Effector memory CD4-positive, alpha-beta T cell (primary cell): ENCODE measurements around the gene MCF2L.

Source experiments
- DNase-seq, 3 donors: peaks; one replicate each; pipeline ENCODE4 v3.0.0-alpha.2; 2020
- H3K27ac ChIP-seq: 2 replicates; pipeline ENCODE4 v1.7.0; 2013; ENCODE audit warnings: mild to moderate bottlenecking, low read length, moderate library complexity; ENCODE audit not compliant: insufficient read depth, poor library complexity, severe bottlenecking
- H3K27me3 ChIP-seq: replicated peaks from 2 replicates; pipeline ENCODE4 v1.7.0; 2013; ENCODE audit warnings: mild to moderate bottlenecking, low read length; ENCODE audit not compliant: insufficient read depth, control insufficient read depth, poor library complexity, severe bottlenecking
- H3K36me3 ChIP-seq: 2 replicates; pipeline ENCODE4 v1.7.0; 2013; ENCODE audit warnings: mild to moderate bottlenecking, low read length, moderate library complexity; ENCODE audit not compliant: control insufficient read depth, insufficient read depth
- H3K4me1 ChIP-seq: 2 replicates; pipeline ENCODE4 v1.7.0; 2013; ENCODE audit warnings: low read length, mild to moderate bottlenecking; ENCODE audit not compliant: control insufficient read depth, insufficient read depth, poor library complexity, severe bottlenecking
- H3K4me3 ChIP-seq: 2 replicates; pipeline ENCODE4 v1.7.0; 2013; ENCODE audit warnings: low read length, low read depth, mild to moderate bottlenecking; ENCODE audit not compliant: insufficient read depth, poor library complexity, severe bottlenecking
- H3K9me3 ChIP-seq: 2 replicates; pipeline ENCODE4 v1.7.0; 2013; ENCODE audit warnings: mild to moderate bottlenecking, low read length, moderate library complexity; ENCODE audit not compliant: control insufficient read depth

Gene MCF2L

DNA sequence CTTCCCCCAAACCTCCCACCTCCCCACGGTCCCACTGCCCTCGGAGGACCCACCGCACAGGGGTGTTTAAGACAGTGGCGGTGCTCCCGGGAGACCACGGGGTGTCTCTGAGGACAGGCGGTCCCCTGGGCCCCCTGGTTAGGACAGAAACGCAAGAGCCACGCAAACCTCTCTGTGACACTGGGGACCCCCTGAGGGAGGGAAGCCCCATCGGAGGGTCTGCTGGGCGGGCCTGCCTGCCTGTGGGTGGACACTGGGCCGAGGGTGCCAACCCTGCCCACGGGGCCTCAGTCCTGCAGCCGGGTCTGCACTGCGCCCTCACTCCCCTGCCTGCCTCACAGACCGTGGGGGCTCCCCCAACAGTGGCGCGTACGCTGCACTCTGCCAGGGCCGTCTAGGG, 17.5 kb downstream of the MCF2L start:
- Histone ChIP-seq H3K4me1 (no peaks in the 10 kb centered on the region), H3K36me3 (no peaks in the 10 kb centered on the region), H3K4me3 (no peak overlapping the region), H3K27me3 (no peaks in the 10 kb centered on the region), H3K27ac (no peak overlapping the region), H3K9me3 (no peaks in the 10 kb centered on the region)
- DNase-seq = no peak

DNA sequence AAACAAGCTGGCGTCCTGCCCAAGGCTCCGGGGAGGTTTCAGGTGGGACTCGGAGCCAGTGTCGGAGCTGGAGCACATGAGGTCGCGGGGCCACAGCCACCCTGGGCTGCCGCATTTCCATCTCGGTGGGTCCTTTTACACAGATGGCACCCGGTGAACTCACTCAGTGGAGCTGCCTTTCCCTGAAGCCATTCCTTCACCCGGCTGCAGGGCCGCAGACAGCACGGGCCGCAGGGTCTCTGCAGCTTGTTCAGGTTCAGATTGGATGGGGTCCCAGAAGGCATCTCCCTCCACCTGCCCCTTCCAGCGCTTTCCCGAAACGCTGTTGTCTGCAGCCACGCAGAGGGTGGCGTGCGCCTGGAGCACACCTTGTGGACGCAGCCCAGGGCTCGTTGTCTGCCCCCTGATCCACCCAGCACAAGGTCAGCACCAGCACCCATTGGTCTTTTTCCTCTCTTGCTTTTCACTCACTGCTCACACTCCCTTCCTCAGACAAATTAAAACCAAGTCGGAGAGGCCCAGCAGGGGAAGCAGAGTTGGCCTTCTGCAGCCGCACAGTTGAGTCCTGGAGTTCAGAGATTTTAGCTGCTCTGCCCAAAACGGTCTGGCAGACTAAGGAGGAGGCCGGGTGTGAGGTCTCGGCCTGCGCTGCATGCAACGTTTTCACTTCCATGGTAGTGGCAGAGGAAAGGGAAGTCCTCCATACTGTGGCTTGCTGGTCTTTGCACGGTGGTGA, 18.1 kb downstream of the MCF2L start:
- Histone ChIP-seq H3K36me3 (no peaks in the 10 kb centered on the region), H3K4me1 (no peaks in the 10 kb centered on the region), H3K27ac (no peak overlapping the region), H3K27me3 (no peaks in the 10 kb centered on the region), H3K4me3 (no peak overlapping the region), H3K9me3 (no peaks in the 10 kb centered on the region)
- no peak for DNase-seq

DNA sequence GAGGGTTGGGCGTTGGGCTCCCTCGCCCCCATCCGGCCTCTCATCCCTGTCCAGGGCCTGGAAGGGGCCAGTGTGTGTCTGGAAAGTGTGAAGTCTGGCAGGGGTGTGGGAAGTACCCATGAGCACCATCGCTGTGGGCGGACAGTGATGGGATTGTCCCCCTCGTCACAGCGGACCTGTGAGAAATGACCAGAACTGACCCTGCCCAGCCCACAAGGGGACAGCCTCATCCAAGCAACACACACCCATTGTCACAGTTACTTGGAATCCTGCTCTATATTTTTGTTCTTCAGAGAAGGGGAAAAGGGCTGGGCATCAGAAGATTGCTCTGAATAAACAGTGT, 18.6 kb downstream of the MCF2L start:
- Histone ChIP-seq H3K4me1 (no peaks in the 10 kb centered on the region), H3K9me3 (no peaks in the 10 kb centered on the region), H3K27ac (no peak overlapping the region), H3K4me3 (no peak overlapping the region), H3K36me3 (no peaks in the 10 kb centered on the region), H3K27me3 (no peaks in the 10 kb centered on the region)
- DNase-seq = no peak

DNA sequence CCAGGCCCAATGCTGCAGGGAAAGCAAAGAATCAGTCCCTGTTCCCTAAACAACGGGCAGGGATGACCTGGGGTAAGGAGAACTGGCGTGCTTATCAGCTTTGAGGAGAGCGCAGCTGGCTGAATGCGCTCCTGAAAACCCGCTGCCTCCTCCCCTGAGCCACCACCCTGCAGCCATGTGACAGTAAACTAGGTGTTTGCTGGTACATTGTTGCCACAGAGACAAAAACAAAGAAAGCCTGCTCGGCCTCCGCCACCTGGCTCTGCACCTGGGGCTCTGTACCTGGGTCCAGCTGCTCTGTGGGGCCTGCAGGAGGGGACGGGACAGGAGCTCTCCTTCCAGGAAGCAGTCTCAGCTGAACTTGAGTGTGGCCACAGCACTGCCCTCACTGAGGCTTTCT, 21.8 kb downstream of the MCF2L start:
- DNase-seq = no peak
- no peaks in the 10 kb centered on the region for H3K27me3 ChIP-seq
- no peaks in the 10 kb centered on the region for H3K4me1 ChIP-seq
- no peak overlapping the region for H3K27ac ChIP-seq
- no peaks in the 10 kb centered on the region for H3K36me3 ChIP-seq
- no peaks in the 10 kb centered on the region for H3K9me3 ChIP-seq
- no peak overlapping the region for H3K4me3 ChIP-seq

DNA sequence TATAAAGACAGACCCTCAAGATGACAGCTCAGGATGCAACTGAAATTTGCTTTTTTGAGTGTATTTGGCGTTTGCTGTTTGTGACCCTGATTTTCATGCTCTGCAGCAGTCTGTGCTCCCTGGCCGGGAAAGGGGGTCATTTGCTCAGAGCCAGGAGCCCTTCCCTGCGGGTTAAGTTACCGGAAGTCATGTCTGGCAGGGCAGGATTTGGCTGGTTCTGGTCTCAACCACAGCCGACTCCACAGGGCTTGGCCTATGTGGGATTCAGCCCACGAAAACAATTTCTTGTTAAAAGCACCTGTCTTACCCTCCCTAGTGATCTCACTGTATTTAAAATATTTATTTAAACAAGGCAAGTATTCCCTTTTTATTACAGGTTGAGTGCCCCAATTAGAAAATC, 22.6 kb downstream of the MCF2L start:
- no peaks in the 10 kb centered on the region for H3K9me3 ChIP-seq
- no peak overlapping the region for H3K4me3 ChIP-seq

DNA sequence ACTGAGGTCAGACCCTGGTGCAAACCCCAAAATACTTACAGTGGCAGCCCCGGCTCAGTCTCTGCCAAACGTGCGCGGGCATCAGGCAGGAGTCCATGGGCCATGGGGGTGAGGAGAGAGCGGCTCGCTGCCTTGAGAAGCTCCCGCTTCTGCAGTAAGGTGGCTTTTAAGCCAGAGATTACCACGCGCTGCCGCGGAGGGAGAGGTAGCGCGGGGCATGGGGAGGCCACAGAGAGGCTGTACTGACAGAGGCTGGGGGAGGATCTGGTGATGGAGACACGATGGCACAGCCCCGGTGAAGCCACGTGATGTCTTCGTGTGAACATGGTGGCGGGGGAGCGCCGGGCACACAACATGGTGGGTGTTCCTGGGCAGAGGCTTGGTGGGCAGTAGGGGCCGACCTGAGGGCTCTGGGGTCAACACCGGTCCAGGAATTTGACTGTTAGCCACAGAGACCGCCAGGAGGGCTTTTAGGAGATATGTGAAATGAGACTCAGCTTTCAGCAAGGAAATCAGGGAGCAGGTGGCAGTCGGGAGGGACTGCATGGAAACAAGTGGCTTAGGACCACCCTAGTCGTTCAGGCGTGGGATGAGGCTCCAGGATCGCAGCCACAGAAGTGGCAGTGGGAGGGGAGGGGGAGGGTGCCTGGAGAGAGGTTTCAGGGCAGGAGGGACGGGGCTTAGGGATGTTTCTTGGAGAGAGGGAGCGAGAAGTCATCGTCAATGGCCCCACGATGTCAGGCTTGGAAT, 24.1 kb downstream of the MCF2L start:
- DNase-seq = no peak

More for the DNA sequence above, 22.6 kb downstream of the MCF2L start:
- H3K4me1 ChIP-seq = no peaks in the 10 kb centered on the region
- H3K36me3 ChIP-seq = no peaks in the 10 kb centered on the region
- no peaks in the 10 kb centered on the region for H3K27me3 ChIP-seq
- no peak overlapping the region for H3K27ac ChIP-seq
- DNase-seq = no peak

DNA sequence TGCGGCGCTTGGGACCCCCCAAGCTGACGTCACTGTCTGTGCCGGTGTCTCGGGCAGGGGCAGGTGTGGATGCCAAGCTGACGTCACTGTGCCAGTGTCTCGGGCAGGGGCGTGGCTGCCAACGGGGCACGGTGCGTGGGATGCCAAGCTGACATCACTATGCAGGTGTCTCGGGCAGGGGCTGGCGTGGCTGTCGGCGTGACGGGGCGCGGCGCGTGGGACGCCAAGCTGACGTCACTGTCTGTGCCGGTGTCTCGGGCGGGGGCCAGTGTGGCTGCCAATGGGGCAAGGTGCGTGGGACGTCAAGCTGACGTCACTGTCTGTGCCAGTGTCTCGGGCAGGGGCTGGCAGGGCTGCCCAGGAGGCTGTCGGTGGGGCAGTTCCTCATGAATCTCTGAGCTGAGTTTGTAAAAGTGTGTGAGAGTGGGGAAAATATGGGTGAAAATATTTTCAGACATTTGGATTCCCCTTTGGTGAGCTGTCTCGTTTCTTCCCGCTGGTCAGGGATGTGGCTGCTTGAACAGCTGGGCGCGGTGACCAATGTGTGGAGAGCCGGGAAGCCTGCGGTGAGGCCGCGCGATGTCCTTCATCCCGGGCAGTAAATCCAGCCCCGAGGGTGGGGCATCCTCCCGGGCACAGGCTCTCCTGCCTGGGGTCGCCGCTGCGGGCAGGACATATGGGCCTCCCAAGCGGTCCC, 25.2 kb downstream of the MCF2L start:
- DNase-seq = no peak
- Histone ChIP-seq H3K27me3 (no peaks in the 10 kb centered on the region), H3K4me1 (no peaks in the 10 kb centered on the region), H3K9me3 (no peaks in the 10 kb centered on the region), H3K36me3 (no peaks in the 10 kb centered on the region), H3K27ac (no peak overlapping the region), H3K4me3 (no peak overlapping the region)

More for the DNA sequence above, 24.1 kb downstream of the MCF2L start:
- no peaks in the 10 kb centered on the region for H3K27me3 ChIP-seq
- H3K36me3 ChIP-seq = no peaks in the 10 kb centered on the region
- no peaks in the 10 kb centered on the region for H3K4me1 ChIP-seq
- H3K9me3 ChIP-seq = no peaks in the 10 kb centered on the region
- H3K4me3 ChIP-seq = no peak overlapping the region
- no peak overlapping the region for H3K27ac ChIP-seq

DNA sequence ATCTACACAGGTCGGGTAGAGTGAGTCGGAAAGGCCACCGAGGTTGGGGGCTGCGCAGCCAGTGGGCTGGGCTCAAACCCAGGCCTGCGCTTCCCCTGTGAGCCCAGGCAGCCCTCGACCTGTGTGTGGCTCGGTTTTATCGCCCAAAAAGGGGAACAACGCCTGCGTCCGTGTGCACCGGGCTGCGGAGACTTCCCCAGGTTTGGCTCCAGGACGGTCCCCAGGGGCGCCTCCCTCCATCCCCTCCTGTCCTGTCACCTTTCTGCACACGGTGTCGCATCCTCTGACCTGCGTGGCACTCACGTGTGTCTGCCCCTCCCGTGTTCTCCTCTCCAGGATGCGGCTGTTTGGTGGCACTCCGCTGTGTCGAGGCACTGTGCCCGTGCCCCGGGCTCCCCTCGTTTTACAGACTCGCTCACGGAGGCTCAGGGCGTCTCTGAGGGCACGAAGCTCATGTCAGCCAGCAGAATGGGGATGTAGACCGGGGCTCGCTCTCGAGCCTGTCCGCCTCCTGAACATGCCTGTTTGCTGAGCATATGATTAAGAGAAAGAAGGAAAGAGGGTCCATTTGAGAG, 25.9 kb downstream of the MCF2L start:
- Histone ChIP-seq H3K9me3 (no peaks in the 10 kb centered on the region), H3K4me1 (no peaks in the 10 kb centered on the region), H3K36me3 (no peaks in the 10 kb centered on the region), H3K27ac (no peak overlapping the region), H3K27me3 (no peaks in the 10 kb centered on the region), H3K4me3 (no peak overlapping the region)
- no peak for DNase-seq

DNA sequence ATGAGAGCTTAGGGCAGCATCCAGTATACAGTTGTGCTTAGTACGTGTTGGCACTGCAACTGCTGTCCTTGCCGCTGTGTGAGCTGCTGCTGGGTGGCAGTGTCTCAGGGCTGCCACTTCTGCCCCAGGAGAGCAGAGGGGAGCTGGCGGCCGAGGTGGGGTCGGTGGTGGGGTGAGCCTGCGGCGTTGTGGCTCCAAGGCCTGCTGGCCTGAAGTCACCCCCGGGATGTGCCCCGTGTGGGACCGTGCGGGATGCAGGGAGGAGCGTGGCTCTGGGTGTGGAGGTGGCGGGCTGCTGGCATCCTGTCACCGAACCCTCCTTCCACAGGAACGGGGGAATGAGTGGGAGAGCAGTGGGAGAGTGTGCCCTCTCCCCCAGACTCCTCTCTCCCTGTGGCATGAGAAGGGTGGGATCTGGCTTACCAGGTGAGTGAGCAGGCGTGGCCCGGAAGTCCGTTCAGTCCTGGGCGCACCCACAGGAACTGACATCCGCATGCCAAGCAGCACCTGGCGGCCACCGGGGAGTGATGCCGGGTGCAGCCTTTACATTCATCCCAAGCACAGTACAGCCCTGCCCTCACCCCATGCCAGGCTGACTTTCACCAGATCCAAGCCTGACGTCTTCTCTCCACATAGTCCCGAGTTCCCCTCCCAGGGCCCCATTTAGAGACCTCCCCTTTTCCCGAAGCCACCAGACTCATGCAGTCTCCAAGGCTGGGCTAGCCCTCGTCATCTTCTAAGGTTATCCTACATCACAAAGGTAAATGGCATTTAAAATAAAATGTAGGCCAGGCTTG, 26.6 kb downstream of the MCF2L start:
- H3K4me1 ChIP-seq = no peaks in the 10 kb centered on the region
- H3K9me3 ChIP-seq = no peaks in the 10 kb centered on the region
- H3K27ac ChIP-seq = no peak overlapping the region
- no peaks in the 10 kb centered on the region for H3K27me3 ChIP-seq
- DNase-seq = no peak
- no peaks in the 10 kb centered on the region for H3K36me3 ChIP-seq
- no peak overlapping the region for H3K4me3 ChIP-seq
